ENCODE results near the gene TAF1A. TPM values are rescaled to one million over a fixed set of nuclear protein-coding genes. Genes with fewer than 3 reads are reported as not detected.

The TAF1A gene
- total and polyA plus RNA-seq, 10 of the 15 experiments (the other 5 are each of a cell fraction or from before 2014, with no cell fraction given), result 7.7 to 17.9 (median 12.0) TPM

- no peaks in the 10 kb centered on the region for H3K79me2 ChIP-seq (ENCODE audit: control insufficient read depth, insufficient read depth, low read length)
- BruUV-seq (replicated peaks), result no TSS peak
- intact Hi-C loops (cut with micrococcal nuclease; ENCODE audit: unreplicated experiment), result no loop called here
- in situ Hi-C loops (cut with MboI), result no loop called here
- FAIRE-seq (no peak), ATAC-seq (no peak), DNase-seq (ENCODE audit: low read depth, low spot score) (no peak)
- ChIA-PET CTCF (no interaction called here), RAD21 (ENCODE audit: unreplicated experiment) (no interaction called here), SMC1A (ENCODE audit: uncharacterized antibody, unreplicated experiment) (no interaction called here), POLR2A (no interaction called here)
- no peaks in the 10 kb centered on the region for H3K27me3 ChIP-seq (replicated peaks in 1 of 2; ENCODE audit: control insufficient read depth in 2 of 2, insufficient read depth in 2 of 2, low read length in 1 of 2)
- 51% methylated on average over 5 of the region's 5 CpGs for WGBS (ENCODE audit: insufficient coverage, insufficient replicate concordance, low lambda C conversion rate, missing lambda C conversion rate)
- H3K36me3 ChIP-seq (ENCODE audit: control insufficient read depth in 2 of 2, insufficient read depth in 2 of 2, low read length in 1 of 2), result no peaks in the 10 kb centered on the region
- H3K9me3 ChIP-seq (replicated peaks; ENCODE audit: control insufficient read depth, insufficient read depth, low read length), result no peaks in the 10 kb centered on the region
- no peak overlapping the region for H3K9ac ChIP-seq (ENCODE audit: control insufficient read depth, insufficient read depth, low read length)
- H2AFZ ChIP-seq (ENCODE audit: control insufficient read depth, low read depth, low read length), result no peak overlapping the region
- no peak overlapping the region for H3K4me2 ChIP-seq (ENCODE audit: control insufficient read depth, insufficient read depth)
- H3K27ac ChIP-seq (ENCODE audit: control insufficient read depth, insufficient read depth), result no peak overlapping the region
- H3K4me3 ChIP-seq, result no peak overlapping the region
- H3K4me1 ChIP-seq (ENCODE audit: control insufficient read depth, insufficient read depth, low read length), result no peaks in the 10 kb centered on the region
- TF ChIP-seq ZNF217 (IDR thresholded peaks at IDR 0.05), result no peak
- TF ChIP-seq CHD1 (IDR thresholded peaks at IDR 0.05; ENCODE audit: low read depth, low read length), result no peak
- no peak for TF ChIP-seq TCF3 (IDR thresholded peaks at IDR 0.05; ENCODE audit: borderline replicate concordance, insufficient read depth, low read depth, low read length)
- no peaks in the 10 kb centered on the region for H4K20me1 ChIP-seq (ENCODE audit: control insufficient read depth, insufficient read depth)
Observed at GRCh38 chr1:222535455-222535854, 54.3 kb downstream of the TAF1A start.

- WGBS (ENCODE audit: insufficient coverage, insufficient replicate concordance, low lambda C conversion rate, missing lambda C conversion rate), result 18% methylated on average over 6 of the region's 6 CpGs
- Histone ChIP-seq H3K4me2 (ENCODE audit: control insufficient read depth, insufficient read depth) (no peak overlapping the region), H3K27me3 (replicated peaks in 1 of 2; ENCODE audit: control insufficient read depth in 2 of 2, insufficient read depth in 2 of 2, low read length in 1 of 2) (no peaks in the 10 kb centered on the region; a peak in 1 of 4 replicates), H3K9ac (ENCODE audit: control insufficient read depth, insufficient read depth, low read length) (no peak overlapping the region), H3K4me3 (no peak overlapping the region), H3K36me3 (ENCODE audit: control insufficient read depth in 2 of 2, insufficient read depth in 2 of 2, low read length in 1 of 2) (no peaks in the 10 kb centered on the region), H3K79me2 (ENCODE audit: control insufficient read depth, insufficient read depth, low read length) (no peaks in the 10 kb centered on the region), H3K4me1 (ENCODE audit: control insufficient read depth, insufficient read depth, low read length) (no peaks in the 10 kb centered on the region), H3K9me3 (replicated peaks; ENCODE audit: control insufficient read depth, insufficient read depth, low read length) (no peaks in the 10 kb centered on the region), H2AFZ (ENCODE audit: control insufficient read depth, low read depth, low read length) (no peak overlapping the region), H4K20me1 (ENCODE audit: control insufficient read depth, insufficient read depth) (no peaks in the 10 kb centered on the region), H3K27ac (ENCODE audit: control insufficient read depth, insufficient read depth) (no peak overlapping the region)
- in situ Hi-C loops (cut with MboI) (no loop called here), intact Hi-C loops (cut with micrococcal nuclease; ENCODE audit: unreplicated experiment) (no loop called here)
- no peak for DNase-seq (ENCODE audit: low read depth, low spot score)
- BruUV-seq (replicated peaks), result no TSS peak
- POLR2A ChIA-PET, result no interaction called here
- RAD21 ChIA-PET (ENCODE audit: unreplicated experiment), result no interaction called here
- CTCF ChIA-PET, result no interaction called here
- SMC1A ChIA-PET (ENCODE audit: uncharacterized antibody, unreplicated experiment), result interaction anchor here (1.7 kb wide), 1 partner anchor 104 kb away, joined by 4 read pairs; no protein-coding TSS in a partner anchor
- FAIRE-seq, result no peak
- ATAC-seq, result no peak
- TF ChIP-seq ZNF384 (IDR thresholded peaks at IDR 0.05; ENCODE audit: borderline replicate concordance, low read depth, low read length) (no peak), CHD4 (IDR thresholded peaks at IDR 0.05) (no peak), SMARCA5 (IDR thresholded peaks at IDR 0.05) (no peak), ZSCAN29 (IDR thresholded peaks at IDR 0.05) (no peak), IKZF1 (conservative IDR thresholded peaks at IDR 0.05) (no peak), CEBPB (IDR thresholded peaks at IDR 0.05; ENCODE audit: borderline replicate concordance in 1 of 2, low read depth in 2 of 2, low read length in 2 of 2) (no peak), ZBED1 (IDR thresholded peaks at IDR 0.05; ENCODE audit: borderline replicate concordance) (no peak), CTCF (IDR thresholded peaks at IDR 0.05 in 2 of 3, conservative IDR thresholded peaks at IDR 0.05 in 1 of 3; ENCODE audit: control insufficient read depth in 2 of 3, extremely low read depth in 1 of 3, insufficient read depth in 1 of 3, low read depth in 3 of 3, low read length in 3 of 3) (no peak), E2F8 (IDR thresholded peaks at IDR 0.05; ENCODE audit: low read depth, partially characterized antibody) (no peak)
Observed at GRCh38 chr1:222530852-222531251, 58.9 kb downstream of the TAF1A start.

Measured in GM12878 (cell line).